GM18873 (cell line): Measurements from ENCODE around the gene LINC01488.

ENCODE experiments used
- ATAC-seq: cut with Tn5 transposase; IDR thresholded peaks from one replicate; pipeline ENCODE4 v1.9.1; 2021; ENCODE audit warnings: mild to moderate bottlenecking, moderate library complexity, moderate number of reproducible peaks; ENCODE audit not compliant: unreplicated experiment, low FRiP score

The LINC01488 gene

DNA sequence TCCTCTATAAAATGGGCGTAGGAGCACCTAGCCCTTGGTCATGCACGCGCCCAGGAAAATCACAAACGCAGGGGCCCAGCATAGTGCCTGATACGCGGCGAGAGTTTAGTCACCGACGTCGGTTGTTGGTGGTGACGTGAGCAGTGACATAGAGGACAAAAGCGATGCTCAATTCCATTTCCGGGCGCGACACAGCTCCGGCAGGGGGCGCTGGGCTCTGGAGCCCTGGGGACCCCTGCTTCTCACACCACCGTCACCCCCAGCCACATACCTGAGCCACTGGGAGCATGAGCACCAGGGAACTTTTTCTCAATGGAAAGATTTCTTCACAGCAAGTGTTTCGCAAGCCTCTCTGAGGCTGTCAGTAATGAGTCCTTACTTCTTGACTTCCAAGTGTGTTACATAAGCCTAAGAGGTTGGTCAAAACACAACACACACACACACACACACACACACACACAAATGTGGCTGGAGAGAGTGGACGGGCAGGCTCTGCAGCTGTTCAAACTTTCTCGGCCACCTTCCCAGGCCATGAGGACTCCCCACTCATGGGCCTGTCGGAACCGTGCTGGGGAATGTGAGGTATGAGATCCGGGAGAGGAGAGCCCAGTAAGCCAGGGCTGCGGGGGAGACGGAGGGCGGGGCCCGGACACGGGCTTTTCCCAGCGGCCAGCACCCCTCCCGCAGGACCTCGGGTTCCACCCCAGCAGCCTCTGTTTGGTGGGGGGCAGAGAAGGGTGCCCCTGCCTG is 36.9 kb upstream of the LINC01488 start:
- ATAC-seq = no peak

DNA sequence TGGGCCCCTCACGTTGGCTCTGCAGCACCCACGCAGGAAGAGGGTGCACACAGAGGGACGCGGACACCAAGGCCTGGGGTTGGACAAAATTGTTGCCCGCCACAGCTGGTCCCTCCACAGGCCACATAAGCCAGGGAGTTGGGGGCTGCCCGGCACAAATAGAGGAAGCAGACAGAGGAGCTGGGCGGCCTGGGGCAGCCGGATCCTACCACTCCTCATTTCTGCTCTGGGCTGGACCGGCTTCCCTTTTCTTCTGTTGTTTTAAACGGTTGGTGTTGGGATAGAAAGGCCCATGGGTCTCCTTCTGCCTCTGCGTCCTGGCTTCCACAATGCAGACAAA is 36.4 kb upstream of the LINC01488 start:
- ATAC-seq = no peak

DNA sequence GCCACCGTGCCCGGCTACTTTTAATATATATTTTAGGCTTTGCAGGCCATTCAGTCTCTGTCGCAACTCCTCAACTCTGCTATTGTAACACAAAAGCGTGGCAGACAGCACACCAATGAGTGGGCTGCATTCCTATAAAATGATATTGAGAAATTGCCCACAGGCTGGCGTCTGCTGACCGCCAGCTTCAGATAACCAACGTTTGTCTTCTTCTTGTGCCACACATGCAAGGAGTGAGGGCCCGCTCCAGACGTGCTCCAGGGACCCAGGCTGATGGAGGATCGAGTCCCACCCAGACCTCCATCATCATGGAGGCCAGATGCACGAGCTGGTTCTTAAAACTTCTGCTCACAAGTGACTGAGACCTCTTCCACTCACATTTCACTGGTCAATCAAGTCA is 35.4 kb upstream of the LINC01488 start:
- no peak for ATAC-seq

DNA sequence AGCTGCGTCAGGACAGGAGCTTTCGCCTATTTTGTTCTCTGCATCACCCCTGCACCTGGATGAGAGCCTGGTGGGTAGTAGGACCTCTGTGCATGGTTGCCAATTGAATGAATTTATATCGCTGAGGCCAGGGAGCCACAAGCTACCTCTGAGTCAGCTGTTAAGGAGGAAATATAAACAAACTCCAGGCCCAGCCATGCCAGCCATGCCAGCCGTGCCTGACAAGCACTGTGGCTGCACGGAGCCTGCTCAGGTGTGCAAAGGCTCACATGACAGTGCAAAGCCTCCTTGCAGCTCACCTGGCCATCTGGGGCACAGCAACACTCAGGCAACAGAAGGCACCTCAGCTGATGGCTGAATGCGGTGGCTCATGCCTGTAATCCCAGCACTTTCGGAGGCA is 33.7 kb upstream of the LINC01488 start:
- ATAC-seq = no peak

DNA sequence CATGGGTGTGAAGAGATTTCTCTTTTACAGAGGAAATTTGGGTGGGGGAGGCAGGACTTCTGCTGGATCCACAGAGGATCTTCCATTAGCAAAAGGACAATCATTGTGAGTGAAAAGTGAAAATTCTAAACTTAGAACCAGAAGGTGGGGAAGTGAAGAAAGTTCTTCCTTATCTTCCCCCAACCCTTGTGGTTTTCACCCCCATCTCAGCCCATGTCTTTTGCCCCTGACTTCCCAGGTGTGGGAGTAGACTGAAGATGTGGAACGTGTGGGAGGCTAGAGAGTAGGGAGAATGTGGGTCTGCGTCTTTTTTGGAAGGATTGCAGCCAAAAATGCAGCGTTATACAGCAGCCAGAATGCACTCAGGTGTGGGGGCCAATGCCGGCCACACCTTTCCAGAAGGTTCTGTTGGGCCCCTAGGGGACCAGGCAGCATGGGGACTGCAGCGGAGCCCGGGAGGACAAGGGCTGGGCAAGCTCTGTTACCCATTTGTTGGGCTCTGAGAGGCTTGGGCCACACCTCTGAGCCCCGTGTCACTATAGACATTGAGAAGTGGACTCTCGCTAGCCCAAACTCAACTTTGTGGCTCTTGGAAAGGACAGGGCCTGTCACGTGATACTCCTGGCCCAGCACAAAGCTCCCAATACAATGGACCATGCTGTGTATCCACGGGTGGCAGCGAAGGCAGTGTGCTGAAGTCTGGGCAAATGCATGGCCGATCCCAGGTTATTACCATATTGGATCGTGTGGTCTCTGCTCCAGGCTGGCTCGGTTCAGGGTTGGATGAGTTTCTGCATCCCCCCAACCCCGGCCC is 32.8 kb upstream of the LINC01488 start:
- ATAC-seq = no peak

DNA sequence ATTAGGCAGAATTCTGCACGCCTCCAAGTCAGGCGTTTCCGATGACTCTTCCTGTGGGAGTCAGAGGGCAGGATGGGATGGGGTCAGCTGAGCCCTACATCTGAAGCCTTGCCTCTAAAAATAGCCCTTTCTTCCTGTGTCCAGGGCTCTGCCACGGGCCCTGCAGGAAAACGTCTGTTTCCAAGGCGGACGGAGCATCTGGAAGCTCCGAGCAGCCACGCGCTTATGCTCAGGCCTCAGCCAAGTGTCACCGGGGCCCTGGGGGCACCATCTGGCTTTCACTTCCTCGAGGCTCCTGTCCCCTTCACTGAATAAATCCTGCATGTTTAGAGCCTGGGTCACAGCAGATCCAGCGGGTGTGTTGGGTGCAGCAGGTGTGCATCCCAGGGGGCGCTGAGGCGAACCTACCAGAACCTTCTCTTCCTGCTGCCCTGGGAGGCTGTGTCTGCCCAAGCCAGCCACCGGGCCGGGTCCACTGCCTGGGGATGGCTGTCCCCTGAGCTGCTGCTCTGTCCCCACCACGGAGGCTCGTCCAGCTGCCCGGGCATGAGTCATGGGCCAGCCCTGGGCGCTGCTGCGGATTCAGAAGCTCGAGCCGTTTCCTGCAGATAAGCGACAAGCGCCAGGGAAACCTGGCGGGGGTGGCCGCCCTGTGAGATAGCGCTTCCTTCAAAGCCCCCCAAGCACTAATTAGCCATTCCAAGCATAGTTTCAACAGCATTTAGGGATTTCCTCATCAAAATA is 32.0 kb upstream of the LINC01488 start:
- ATAC-seq = no peak

DNA sequence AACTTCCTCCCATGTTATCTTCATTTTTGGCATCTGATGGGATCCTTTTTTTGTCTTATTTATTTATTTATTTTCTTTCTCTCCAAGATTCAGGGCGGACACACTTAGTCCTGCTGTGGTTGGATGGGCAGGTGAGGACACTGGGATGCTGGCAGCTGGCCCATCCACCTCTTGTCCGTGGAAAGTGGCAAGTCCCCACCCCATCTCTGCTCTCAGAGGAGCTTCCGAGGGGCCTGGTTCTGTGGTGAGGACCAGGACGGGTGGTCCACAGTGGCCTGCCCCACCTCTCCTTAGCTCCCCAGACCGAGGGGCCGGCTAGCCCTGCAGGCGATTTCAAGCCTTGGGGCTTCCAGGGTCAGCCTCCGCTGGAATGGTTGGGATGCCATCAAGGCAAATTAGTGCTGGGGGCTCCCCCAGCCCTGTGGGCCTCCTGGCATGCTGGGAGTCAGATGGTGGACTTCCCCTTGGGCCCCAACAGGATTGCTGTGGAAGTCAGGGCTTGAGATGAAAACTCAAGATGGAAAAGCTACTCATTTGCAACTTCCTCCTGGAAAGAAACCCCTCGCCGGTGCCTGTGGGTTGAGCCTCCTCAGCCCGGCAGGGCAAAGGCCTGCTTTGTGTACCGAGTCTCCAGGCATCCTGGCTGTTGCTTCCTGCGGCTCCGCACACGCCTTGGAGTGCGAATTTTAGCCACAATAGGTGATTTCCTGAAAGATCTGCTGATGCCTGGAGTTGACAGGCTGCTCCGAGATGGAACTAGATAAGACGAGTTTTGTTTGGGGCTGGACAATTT is 31.2 kb upstream of the LINC01488 start:
- ATAC-seq = no peak

DNA sequence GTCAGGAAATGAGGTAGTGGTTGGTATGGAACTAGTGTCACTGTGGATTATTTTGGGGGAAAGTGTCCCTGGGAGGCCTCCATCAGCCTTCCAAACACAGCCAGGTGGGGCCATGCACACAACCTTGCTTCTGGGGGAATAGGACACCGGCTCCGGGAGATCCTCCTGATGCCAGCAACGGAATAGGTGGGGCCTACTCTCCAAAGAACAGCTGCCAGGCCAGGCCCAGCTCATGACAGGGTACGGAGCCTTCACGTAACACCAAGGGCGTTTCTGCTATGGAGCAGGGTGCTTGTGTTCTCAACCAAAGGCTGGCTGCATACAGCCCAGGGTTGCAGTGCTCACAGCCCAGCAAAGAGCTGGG is 30.6 kb upstream of the LINC01488 start:
- ATAC-seq = no peak

DNA sequence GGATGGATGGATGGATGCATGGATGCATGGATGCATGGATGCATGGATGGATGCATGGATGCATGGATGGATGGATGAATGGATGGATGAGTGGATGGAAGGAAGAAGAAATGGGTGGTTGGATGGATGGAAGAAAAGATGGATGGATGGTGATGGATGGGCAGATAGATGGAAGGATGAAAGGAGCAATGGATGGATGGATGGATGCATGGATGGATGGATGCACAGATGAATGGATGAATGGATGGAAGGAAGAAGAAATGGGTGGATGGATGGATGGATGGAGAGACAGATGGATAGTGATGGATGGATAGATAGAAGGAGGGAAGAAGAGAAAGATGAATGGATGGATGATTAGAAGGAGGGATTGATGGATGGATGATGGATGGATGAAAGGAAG is 30.2 kb upstream of the LINC01488 start:
- ATAC-seq = no peak

DNA sequence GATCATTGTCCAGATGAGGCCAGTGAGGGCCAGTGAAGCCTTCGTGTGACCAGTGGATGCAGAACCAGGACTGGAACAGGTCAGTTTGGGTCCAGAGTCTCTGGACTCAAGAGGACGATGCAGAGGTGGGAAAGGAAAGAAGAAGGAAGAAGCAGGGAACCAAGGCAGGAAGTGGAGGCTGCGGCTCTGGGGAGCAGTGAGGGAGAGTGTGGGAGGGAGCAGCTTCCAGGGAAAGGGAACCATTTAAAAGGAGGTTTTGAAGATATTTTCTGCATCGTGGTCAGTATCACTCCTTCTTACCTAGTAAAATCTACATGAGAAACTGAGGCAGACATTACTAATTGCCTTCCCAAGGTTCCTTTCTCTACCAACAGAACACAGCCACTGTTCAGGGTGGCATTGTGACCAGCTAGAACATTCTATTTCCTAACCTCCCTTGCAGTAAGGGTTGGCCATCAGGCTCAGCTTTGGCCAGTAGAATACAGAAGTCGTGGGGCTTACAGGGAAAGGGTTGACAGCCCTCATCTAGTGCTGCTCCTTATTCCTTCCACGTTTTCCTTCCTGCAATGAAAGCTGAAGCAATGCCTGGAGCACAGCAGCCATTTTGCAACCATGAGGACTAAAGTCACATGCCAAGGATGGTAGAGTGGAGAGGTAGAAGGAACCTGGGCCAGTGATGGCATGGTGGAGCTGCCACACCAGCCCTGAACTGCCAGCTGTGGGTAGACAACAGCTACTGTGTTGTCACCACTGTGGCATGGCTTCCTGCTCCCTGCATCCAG is 29.1 kb upstream of the LINC01488 start:
- no peak for ATAC-seq

DNA sequence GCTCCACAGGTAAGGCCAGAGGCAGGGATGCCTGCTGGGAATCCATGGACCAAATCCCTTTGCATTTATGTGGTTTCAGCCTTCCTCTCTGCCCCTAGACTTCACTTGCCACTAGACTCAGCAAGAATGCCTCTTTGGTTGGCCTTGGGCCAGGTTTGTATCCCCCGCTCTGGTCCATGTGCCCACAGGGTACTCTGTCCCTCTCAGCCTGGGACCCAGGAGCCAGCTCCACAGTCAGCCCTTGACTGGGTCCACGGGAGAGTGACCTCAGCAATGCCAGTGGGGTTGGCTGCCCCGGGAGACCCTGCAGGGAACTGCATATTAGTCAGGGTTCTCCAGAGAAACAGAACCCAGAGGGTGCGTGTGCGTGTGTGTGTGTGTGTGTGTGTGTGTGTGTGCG is 28.3 kb upstream of the LINC01488 start:
- ATAC-seq = no peak

DNA sequence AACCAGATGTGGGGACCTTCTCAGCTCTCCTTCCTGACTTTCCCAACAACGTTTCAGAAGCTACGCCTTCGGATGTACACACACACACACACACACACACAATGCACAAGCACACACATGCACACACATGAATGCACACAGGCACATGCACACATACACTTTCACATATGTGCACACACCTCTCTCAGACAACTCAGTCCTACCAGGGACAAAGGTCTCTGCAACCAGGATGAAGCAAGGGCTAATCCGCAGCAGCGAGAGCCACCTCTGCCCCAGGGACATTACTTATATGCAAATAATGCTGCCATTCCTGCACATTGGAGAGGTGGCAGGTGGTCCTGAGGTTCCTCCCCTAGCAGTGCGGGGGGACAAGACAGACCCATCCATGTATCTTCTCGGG is 27.4 kb upstream of the LINC01488 start:
- ATAC-seq = no peak

DNA sequence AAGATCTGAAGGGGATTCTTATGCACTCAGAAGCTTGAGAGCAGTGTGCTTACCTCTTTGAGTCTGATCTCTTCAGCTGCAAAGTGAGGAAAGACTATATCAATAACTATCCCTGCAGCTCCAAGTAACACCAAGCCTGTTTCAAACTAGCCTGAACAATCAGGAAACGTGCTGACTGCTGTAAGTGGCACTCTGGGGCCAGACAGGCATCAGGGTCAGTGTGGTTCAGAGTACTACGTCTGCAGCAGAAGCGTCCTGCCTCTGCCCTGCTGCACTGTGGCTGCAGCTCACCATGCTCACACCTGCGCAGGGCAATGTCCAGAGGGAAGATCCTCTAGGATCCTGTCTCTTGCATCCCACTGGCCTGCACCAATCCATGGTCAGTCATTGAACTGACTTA is 25.5 kb upstream of the LINC01488 start:
- no peak for ATAC-seq

DNA sequence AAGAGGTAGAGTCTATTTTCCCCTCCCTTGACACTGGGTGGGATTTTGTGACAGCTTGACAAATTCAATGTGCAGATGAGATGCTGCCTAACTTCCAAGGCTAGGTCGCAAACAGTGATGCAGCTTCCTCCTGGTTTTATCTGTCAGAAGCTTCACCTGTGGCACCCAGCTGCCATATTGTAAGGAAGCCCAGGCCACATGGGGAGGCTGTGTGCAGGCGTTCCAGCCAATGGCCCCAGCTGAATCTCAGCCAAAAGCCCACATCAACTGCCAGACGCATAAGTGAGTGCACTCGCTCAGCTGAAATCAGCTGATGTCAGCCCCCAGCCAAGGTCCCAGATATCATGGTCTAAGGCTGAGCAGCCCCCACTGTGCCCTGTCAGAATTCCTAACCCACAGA is 24.8 kb upstream of the LINC01488 start:
- ATAC-seq = no peak

DNA sequence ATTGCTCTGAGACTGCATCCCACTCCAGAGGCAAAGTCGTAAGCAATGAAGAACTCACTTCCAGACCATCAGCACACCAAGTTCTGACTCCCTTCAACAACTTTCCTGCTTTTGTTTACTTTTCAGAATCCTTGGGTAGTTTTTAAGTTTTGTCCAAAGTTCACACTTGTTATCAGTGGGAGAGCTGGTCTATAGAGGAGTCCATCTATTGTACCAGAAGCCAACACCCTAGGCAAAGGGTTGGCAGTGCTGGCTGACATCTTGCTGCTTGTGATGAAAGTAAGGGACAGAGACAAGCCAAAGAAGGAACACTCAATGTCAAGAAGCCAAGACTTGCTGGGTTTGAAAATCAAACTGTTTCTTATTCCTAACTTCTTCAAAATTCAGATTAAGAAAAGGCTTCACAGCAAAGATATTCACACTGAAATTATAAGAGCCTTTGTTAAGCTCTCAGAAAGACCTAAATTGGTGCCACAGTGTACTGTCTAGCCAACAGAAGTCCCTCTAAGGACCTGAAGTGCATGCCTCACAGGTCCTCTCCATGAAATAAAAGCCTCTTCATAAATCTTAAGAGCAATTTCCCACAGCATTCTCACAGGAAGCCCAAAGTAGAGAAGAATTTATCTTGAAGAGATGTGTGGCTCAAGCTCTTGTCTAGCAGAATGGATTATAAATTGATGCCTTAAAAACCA is 21.5 kb upstream of the LINC01488 start:
- ATAC-seq = no peak

DNA sequence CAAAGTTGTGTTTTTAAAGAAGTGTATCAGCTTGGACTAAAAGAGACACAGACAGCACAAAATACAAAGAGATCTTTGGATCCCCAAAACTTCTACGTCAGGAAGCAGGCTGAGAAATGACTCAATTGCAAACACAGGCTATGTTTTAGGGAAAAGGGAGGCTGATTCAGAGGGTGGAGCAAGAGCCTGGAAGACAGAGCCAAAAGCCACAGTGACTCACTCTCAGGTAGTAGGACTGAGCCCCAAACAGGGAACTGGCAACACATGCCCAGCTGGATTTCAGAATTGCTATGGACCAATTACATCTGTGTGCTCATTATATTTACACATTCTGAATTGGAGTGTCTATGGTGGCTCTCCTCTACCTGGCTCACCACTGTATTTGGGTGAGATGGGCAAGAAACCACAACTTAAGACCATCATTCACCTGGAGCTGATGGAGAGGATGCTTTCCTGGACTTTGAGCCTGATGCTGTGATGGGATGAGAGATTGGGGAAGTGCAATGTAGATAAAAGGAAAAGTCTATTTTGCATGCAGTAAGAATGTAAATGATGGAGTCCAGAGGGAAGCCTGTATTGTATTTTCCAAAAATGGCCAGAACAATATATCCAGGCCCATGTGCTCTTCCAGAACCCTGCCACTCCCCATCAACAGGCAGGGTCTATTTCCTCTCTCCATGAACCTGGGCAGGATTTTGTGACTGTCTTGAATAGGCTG is 20.8 kb upstream of the LINC01488 start:
- ATAC-seq = no peak

DNA sequence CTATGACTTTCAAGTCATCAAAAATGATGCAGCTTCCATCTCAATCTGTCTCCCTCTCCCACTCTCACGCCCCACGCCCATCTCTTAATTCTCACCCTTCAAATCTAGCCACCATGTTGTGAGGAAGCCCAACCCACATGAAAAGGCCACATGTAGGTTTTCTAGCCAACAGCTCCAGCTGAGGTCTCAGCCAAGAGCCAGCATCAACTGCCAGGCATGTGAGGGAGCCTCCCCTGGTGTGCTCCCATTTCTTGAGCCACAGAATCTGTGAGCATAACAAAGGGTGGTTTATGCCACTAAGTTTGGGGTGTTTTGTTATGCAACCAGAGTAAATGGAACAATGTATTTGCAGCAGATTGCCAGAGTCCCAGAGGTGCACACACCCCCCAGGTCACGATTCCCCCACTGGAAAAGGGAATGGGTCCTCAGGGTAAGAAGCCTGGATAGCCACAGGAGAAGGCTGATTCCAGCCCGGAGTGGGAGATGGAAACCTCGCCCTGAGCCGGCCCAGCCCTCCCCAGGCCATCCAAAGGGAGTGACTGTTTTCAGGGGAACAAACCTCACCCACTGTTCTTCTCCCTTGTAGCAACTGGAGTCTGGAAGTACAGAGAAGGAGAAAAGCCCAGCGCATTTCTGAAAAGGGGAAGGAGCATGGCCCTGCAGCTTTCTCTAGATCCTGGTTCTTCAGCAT is 20.0 kb upstream of the LINC01488 start:
- no peak for ATAC-seq
